GM18870 (cell line): Measurements from ENCODE around the gene TMEM181.

ENCODE experiments used
- ATAC-seq: cut with Tn5 transposase; IDR thresholded peaks from one replicate; pipeline ENCODE4 v1.9.1; 2021; ENCODE audit warnings: moderate library complexity; ENCODE audit not compliant: unreplicated experiment

The TMEM181 gene

GRCh38 chr6:158680481-158680880 lies 120.6 kb downstream of the TMEM181 start:
- no peak for ATAC-seq

GRCh38 chr6:158684311-158684710 lies 124.4 kb downstream of the TMEM181 start:
- no peak for ATAC-seq

GRCh38 chr6:158684745-158685324 lies 124.9 kb downstream of the TMEM181 start:
- ATAC-seq: no peak
